ENCODE results near the gene WDR27.

The WDR27 gene

DNA sequence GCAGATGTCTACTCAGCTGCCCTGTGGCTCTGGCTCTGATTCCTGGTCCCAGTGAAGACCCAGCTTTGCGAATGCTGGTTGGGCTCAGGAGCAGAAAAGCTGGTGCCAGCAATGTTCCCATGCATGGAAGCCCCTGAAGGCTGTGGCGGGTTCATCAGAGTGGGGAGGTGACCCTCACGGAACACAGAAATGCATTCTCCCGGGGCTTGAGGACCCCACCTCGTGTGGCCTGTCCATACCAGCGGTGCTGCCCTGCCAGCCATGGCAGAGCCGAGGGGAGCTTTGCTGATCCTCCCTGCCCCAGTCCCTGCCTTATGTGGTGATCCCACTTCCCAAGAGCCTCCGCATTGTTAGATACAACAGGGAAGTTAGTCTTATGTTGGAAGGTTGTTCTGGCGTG lies 290.5 kb downstream of the WDR27 start:
- H3K4me3 ChIP-seq (ENCODE audit: low read depth, low read length): no peak overlapping the region
- TF ChIP-seq CTCF (IDR thresholded peaks at IDR 0.05; ENCODE audit: low read depth, low read length) (no peak), MAX (IDR thresholded peaks at IDR 0.05; ENCODE audit: low read depth, low read length) (no peak), POLR2A (IDR thresholded peaks at IDR 0.05; ENCODE audit: extremely low read depth, insufficient read length) (no peak), MYC (IDR thresholded peaks at IDR 0.05; ENCODE audit: low read depth, low read length) (no peak)
- DNase-seq (ENCODE audit: low read depth): no peak

DNA sequence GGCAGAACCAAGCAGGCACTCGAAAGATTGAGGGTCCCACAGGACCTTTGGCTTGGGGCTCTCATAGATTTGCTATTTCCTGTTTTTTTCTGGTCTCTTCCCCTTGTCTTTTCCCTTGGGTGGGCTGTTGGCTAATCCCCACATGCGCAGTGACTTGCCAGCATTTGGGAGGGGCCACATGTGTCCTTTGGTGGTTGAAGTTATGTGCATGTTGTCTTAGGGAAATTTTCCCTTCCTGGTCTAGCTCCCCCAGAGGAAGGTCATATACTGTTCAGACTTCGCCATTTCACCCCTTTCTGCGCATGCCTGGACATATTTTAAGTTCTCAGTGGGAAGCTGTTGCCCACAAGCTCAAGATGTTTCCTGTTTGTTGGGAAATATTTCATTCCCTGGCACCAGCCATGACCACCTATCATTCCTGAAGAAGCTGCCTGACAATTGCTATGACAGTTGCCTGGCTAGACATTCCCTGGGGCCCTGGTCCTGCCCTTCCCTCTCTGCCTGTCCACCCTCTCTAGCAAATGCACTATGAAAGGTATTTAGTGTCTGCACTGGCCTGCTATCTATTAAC lies 292.0 kb downstream of the WDR27 start:
- H3K4me3 ChIP-seq (ENCODE audit: low read depth, low read length): no peak overlapping the region
- peak; percentile 76 for DNase-seq (ENCODE audit: low read depth)

DNA sequence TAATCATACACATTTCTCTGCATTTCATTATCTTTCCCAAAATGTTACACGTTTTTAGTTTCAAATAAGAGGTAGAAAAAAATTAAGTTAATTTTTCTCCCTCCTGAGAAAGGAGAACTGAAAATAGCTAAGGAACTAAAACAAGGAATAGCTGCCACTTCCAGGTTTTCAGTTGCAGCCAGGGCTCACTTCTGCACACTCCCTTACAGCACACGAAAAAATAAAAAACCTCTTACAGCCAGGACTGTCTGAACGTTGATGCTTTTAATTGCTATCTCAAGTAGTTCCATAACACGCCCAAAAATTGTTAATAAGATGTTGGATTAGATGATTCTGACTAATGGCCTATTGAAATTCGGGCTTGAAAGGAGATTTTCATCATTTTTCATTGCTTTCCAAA lies 294.5 kb downstream of the WDR27 start:
- H3K4me3 ChIP-seq (ENCODE audit: low read depth, low read length): no peak overlapping the region
- TF ChIP-seq POLR2A (IDR thresholded peaks at IDR 0.05; ENCODE audit: extremely low read depth, insufficient read length) (no peak), CTCF (IDR thresholded peaks at IDR 0.05; ENCODE audit: low read depth, low read length) (no peak), MAX (IDR thresholded peaks at IDR 0.05; ENCODE audit: low read depth, low read length) (no peak), MYC (IDR thresholded peaks at IDR 0.05; ENCODE audit: low read depth, low read length) (no peak)
- DNase-seq (ENCODE audit: low read depth): no peak

More for the DNA sequence above, 292.0 kb downstream of the WDR27 start:
- no peak for TF ChIP-seq POLR2A (IDR thresholded peaks at IDR 0.05; ENCODE audit: extremely low read depth, insufficient read length)
- no peak for TF ChIP-seq MYC (IDR thresholded peaks at IDR 0.05; ENCODE audit: low read depth, low read length)
- TF ChIP-seq CTCF (IDR thresholded peaks at IDR 0.05; ENCODE audit: low read depth, low read length): no peak
- TF ChIP-seq MAX (IDR thresholded peaks at IDR 0.05; ENCODE audit: low read depth, low read length): no peak
